ENCODE measurements around the gene PRDM8.

The PRDM8 gene

DNA sequence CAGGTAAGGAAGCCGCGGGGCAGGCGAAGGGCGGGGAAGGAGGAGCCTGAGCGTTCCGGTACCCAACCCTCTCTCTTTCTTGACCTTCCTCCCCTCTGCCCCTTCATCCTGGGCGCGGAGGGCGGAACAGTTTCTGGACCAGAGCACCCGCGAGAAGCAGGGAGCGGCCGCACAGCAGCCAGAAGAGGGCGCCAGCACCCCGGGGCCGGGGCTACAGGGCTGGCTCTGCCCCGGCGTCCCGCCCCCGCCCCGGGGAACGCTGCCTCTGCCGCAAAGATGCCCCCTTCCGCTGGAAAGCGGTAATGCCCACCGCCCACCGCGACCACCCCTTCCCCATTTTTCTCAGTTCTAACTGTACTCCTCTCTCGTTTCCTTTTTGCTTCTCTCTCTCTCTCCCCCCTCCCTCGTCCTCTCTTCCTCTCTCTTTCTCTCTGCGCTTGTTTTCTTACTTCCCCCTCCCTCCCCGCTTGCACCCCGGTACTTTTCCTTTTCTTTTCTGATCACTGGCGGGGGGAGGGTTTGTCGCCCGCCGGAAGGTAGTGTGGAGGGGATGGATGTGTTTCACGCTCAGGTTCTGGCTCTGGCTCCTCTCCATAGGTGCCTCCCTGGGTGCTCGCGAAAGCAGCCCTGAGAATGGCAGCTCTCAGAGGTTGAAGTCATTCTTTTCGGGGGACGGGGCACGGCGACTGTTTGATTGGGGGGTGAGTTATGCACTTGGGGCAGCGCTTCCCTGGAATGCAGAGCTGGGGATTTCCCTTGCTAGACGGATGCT is 13.1 kb upstream of the PRDM8 start (continued):
- TF ChIP-seq YY1 (tag by site-specific recombination; IDR thresholded peaks at IDR 0.05) = no peak
- TF ChIP-seq ZSCAN16 (tag by site-specific recombination; IDR thresholded peaks at IDR 0.05) = no peak
- TF ChIP-seq ZNF555 (tag by site-specific recombination; conservative IDR thresholded peaks at IDR 0.05) = no peak
- TF ChIP-seq ZNF114 (tag by site-specific recombination; IDR thresholded peaks at IDR 0.05) = no peak
- TF ChIP-seq ZNF473 (tag by site-specific recombination; IDR thresholded peaks at IDR 0.05) = no peak
- peak; percentile 97 for TF ChIP-seq KLF9 (tag by site-specific recombination; IDR thresholded peaks at IDR 0.05; ENCODE audit: low read depth)
- no peak for TF ChIP-seq ATF2 (tag by site-specific recombination; IDR thresholded peaks at IDR 0.05; ENCODE audit: low read depth)

- H3K27ac ChIP-seq (ENCODE audit: extremely low read depth, low read depth, low read length) = no peak overlapping the region
- ChIA-PET POLR2A (interaction anchor here (1.4 kb wide), 1 partner anchor 112 kb away, joined by 4 read pairs; the partner anchor contains the start of gene ANTXR2), CTCF (interaction anchor here (0.6 to 2.1 kb wide), 13 partner anchors 17 to 736 kb away, joined by 3 to 8 read pairs (median 3); no protein-coding TSS in a partner anchor)
These were observed 12.2 kb upstream of the PRDM8 start for GRCh38 chr4:80184825-80185756.

GRCh38 chr4:80185787-80186548 is 11.3 kb upstream of the PRDM8 start:
- H3K9me3 ChIP-seq (ENCODE audit: control insufficient read depth, insufficient read depth, low read depth, low read length) = no peaks in the 10 kb centered on the region
- no peak overlapping the region for H3K4me3 ChIP-seq (ENCODE audit: low read depth, low read length)
- H3K36me3 ChIP-seq (ENCODE audit: control insufficient read depth in 2 of 2, insufficient read depth in 1 of 2, low read length in 2 of 2) = no peaks in the 10 kb centered on the region
- no peak overlapping the region for H3K27ac ChIP-seq (ENCODE audit: extremely low read depth, low read depth, low read length)
- ChIA-PET CTCF (interaction anchor here (0.6 to 2.1 kb wide), 7 partner anchors 16 to 1233 kb away, joined by 3 to 8 read pairs (median 4); no protein-coding TSS in a partner anchor), POLR2A (no interaction called here)
- TF ChIP-seq ZNF341 (tag by site-specific recombination; IDR thresholded peaks at IDR 0.05; ENCODE audit: low read depth) (no peak), ZNF596 (tag by site-specific recombination; IDR thresholded peaks at IDR 0.05) (peak; percentile 79)
- H3K4me1 ChIP-seq (ENCODE audit: control insufficient read depth, insufficient read depth, low read length) = no peaks in the 10 kb centered on the region

More at GRCh38 chr4:80184825-80185756, 12.2 kb upstream of the PRDM8 start:
- peak overlapping the region; percentile 53 for H3K4me3 ChIP-seq (ENCODE audit: low read depth, low read length)
- H3K9me3 ChIP-seq (ENCODE audit: control insufficient read depth, insufficient read depth, low read depth, low read length) = no peaks in the 10 kb centered on the region
- H3K36me3 ChIP-seq (ENCODE audit: control insufficient read depth in 2 of 2, insufficient read depth in 1 of 2, low read length in 2 of 2) = no peaks in the 10 kb centered on the region
- TF ChIP-seq SALL2 (tag by site-specific recombination; IDR thresholded peaks at IDR 0.05; ENCODE audit: borderline replicate concordance) (no peak), MEIS1 (CRISPR knock-in tag; IDR thresholded peaks at IDR 0.05; ENCODE audit: borderline replicate concordance) (no peak), ZNF169 (tag by site-specific recombination; IDR thresholded peaks at IDR 0.05) (no peak), WT1 (tag by site-specific recombination; IDR thresholded peaks at IDR 0.05) (no peak), ZIC2 (tag by site-specific recombination; IDR thresholded peaks at IDR 0.05) (no peak), ZNF426 (tag by site-specific recombination; IDR thresholded peaks at IDR 0.05) (no peak), ZNF112 (tag by site-specific recombination; IDR thresholded peaks at IDR 0.05) (no peak)
- TF ChIP-seq, protein P1, sequence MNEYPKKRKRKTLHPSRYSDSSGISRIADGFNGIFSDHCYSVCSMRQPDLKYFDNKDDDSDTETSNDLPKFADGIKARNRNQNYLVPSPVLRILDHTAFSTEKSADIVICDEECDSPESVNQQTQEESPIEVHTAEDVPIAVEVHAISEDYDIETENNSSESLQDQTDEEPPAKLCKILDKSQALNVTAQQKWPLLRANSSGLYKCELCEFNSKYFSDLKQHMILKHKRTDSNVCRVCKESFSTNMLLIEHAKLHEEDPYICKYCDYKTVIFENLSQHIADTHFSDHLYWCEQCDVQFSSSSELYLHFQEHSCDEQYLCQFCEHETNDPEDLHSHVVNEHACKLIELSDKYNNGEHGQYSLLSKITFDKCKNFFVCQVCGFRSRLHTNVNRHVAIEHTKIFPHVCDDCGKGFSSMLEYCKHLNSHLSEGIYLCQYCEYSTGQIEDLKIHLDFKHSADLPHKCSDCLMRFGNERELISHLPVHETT (tag by site-specific recombination; IDR thresholded peaks at IDR 0.05) = no peak
- H3K4me1 ChIP-seq (ENCODE audit: control insufficient read depth, insufficient read depth, low read length) = no peaks in the 10 kb centered on the region
